H9 (cell line): ENCODE results near the gene PACS1. TPM values are rescaled to one million over a fixed set of nuclear protein-coding genes. Genes with fewer than 3 reads are reported as not detected.

Source experiments
- DNase-seq: peaks from one replicate; pipeline ENCODE4 v3.0.0-alpha.2; 2017
- H2AFZ ChIP-seq: one replicate; pipeline ENCODE4 v1.6.1; 2013; ENCODE audit warnings: mild to moderate bottlenecking, low read length, control low read depth, moderate library complexity
- H2AK5ac ChIP-seq: 2 replicates; pipeline ENCODE4 v1.6.1; 2013; ENCODE audit warnings: low read length, control low read depth, mixed read lengths; ENCODE audit not compliant: insufficient read length
- H2BK120ac ChIP-seq: one replicate; pipeline ENCODE4 v1.6.1; 2013; ENCODE audit warnings: low read depth, mild to moderate bottlenecking, low read length, control low read depth, inconsistent platforms; ENCODE audit not compliant: poor library complexity, severe bottlenecking
- H2BK12ac ChIP-seq: 2 replicates; pipeline ENCODE4 v1.6.1; 2013; ENCODE audit warnings: low read length, control low read depth, mixed read lengths, low read depth; ENCODE audit not compliant: insufficient read length
- H2BK15ac ChIP-seq: 2 replicates; pipeline ENCODE4 v1.6.1; 2013; ENCODE audit warnings: low read depth, low read length, control low read depth
- H2BK20ac ChIP-seq: one replicate; pipeline ENCODE4 v1.6.1; 2013; ENCODE audit warnings: low read depth, mild to moderate bottlenecking, low read length, control low read depth, inconsistent platforms; ENCODE audit not compliant: poor library complexity, severe bottlenecking
- H2BK5ac ChIP-seq: 2 replicates; pipeline ENCODE4 v1.6.1; 2013; ENCODE audit warnings: low read length, control low read depth, mixed read lengths; ENCODE audit not compliant: insufficient read length
- H3K14ac ChIP-seq: 2 replicates; pipeline ENCODE4 v1.6.1; 2013; ENCODE audit warnings: low read length, control low read depth; ENCODE audit not compliant: insufficient read depth
- H3K18ac ChIP-seq: 2 replicates; pipeline ENCODE4 v1.6.1; 2013; ENCODE audit warnings: low read depth, mild to moderate bottlenecking, mixed read lengths, low read length, control low read depth; ENCODE audit not compliant: insufficient read length
- H3K23ac ChIP-seq: 2 replicates; pipeline ENCODE4 v1.6.1; 2013; ENCODE audit warnings: low read length, control low read depth, mixed read lengths, low read depth; ENCODE audit not compliant: insufficient read length
- H3K23me2 ChIP-seq: 2 replicates; pipeline ENCODE4 v1.6.1; 2013; ENCODE audit warnings: low read depth, mild to moderate bottlenecking, mixed read lengths, low read length, control low read depth; ENCODE audit not compliant: insufficient read length, poor library complexity, severe bottlenecking
- H3K27ac ChIP-seq: 2 replicates; pipeline ENCODE4 v1.5.1; 2013; ENCODE audit warnings: low read length, control low read depth, mixed read lengths, low read depth; ENCODE audit not compliant: insufficient read length
- H3K27me3 ChIP-seq: 2 replicates; pipeline ENCODE4 v1.6.1; 2013; ENCODE audit warnings: low read length, control low read depth, inconsistent platforms; ENCODE audit not compliant: insufficient read depth
- H3K4ac ChIP-seq: 2 replicates; pipeline ENCODE4 v1.6.1; 2013; ENCODE audit warnings: low read depth, mild to moderate bottlenecking, control low read depth, inconsistent platforms, low read length, moderate library complexity
- H3K4me1 ChIP-seq: 2 replicates; pipeline ENCODE4 v1.6.1; 2013; ENCODE audit warnings: low read length, control low read depth, inconsistent platforms; ENCODE audit not compliant: insufficient read depth
- H3K4me2 ChIP-seq: 2 replicates; pipeline ENCODE4 v1.6.1; 2013; ENCODE audit warnings: low read length, control low read depth, mixed read lengths; ENCODE audit not compliant: insufficient read length, insufficient read depth
- H3K56ac ChIP-seq: 2 replicates; pipeline ENCODE4 v1.6.1; 2013; ENCODE audit warnings: low read depth, mild to moderate bottlenecking, mixed read lengths, low read length, control low read depth; ENCODE audit not compliant: insufficient read length
- H3K79me1 ChIP-seq: 2 replicates; pipeline ENCODE4 v1.6.1; 2013; ENCODE audit warnings: low read depth, mild to moderate bottlenecking, moderate library complexity, low read length, control low read depth, inconsistent platforms; ENCODE audit not compliant: insufficient read depth, poor library complexity, severe bottlenecking
- H3K79me2 ChIP-seq: 2 replicates; pipeline ENCODE4 v1.6.1; 2013; ENCODE audit warnings: low read length, control low read depth, inconsistent platforms; ENCODE audit not compliant: insufficient read depth
- H3K9ac ChIP-seq: 2 replicates; pipeline ENCODE4 v1.6.1; 2013; ENCODE audit warnings: low read length, control low read depth, mixed read lengths; ENCODE audit not compliant: insufficient read length; ENCODE audit errors: extremely low read depth
- H3K9me3 ChIP-seq: one replicate; pipeline ENCODE4 v1.6.1; 2013; ENCODE audit warnings: low read depth, low read length, inconsistent platforms; ENCODE audit not compliant: control insufficient read depth
- H3T11ph ChIP-seq: one replicate; pipeline ENCODE4 v1.6.1; 2013; ENCODE audit warnings: mild to moderate bottlenecking, low read length, control low read depth, inconsistent platforms
- H4K20me1 ChIP-seq: one replicate; pipeline ENCODE4 v1.6.1; 2013; ENCODE audit not compliant: control insufficient read depth, insufficient read length, insufficient read depth
- H4K5ac ChIP-seq: 2 replicates; pipeline ENCODE4 v1.6.1; 2013; ENCODE audit warnings: low read depth, mild to moderate bottlenecking, mixed read lengths, low read length, control low read depth; ENCODE audit not compliant: insufficient read length
- H4K8ac ChIP-seq: replicated peaks from 2 replicates; pipeline ENCODE4 v1.6.1; 2013; ENCODE audit warnings: low read length, control low read depth, mixed read lengths, low read depth; ENCODE audit not compliant: insufficient read length
- H4K91ac ChIP-seq: 2 replicates; pipeline ENCODE4 v1.6.1; 2013; ENCODE audit warnings: low read depth, mild to moderate bottlenecking, moderate library complexity, mixed read lengths, low read length, control low read depth; ENCODE audit not compliant: insufficient read length
- H3K27ac Mint-ChIP-seq, 3 experiments: 2 replicates in 2 of 3; 3 replicates in 1 of 3; pipeline ENCODE4 v1.8.0; 2020 to 2021; ENCODE audit warnings: mixed read lengths in 3 of 3, mild to moderate bottlenecking in 1 of 3, moderate library complexity in 1 of 3
- H3K27me3 Mint-ChIP-seq: 2 replicates; pipeline ENCODE4 v1.8.0; 2021; ENCODE audit warnings: low read depth, mild to moderate bottlenecking, moderate library complexity, mixed read lengths
- H3K36me3 Mint-ChIP-seq, 3 experiments: 2 replicates in 2 of 3; 3 replicates in 1 of 3; pipeline ENCODE4 v1.8.0; 2020 to 2021; ENCODE audit warnings: low read depth in 3 of 3, mixed read lengths in 3 of 3; ENCODE audit not compliant: insufficient read depth in 1 of 3
- H3K4me1 Mint-ChIP-seq, 2 experiments: 2 replicates each; pipeline ENCODE4 v1.8.0; 2020; ENCODE audit warnings: mixed read lengths in 2 of 2
- H3K4me3 Mint-ChIP-seq, 2 experiments: 2 replicates in 1 of 2; 3 replicates in 1 of 2; pipeline ENCODE4 v1.8.0; 2020 to 2021; ENCODE audit warnings: mild to moderate bottlenecking in 2 of 2, mixed read lengths in 2 of 2, moderate library complexity in 1 of 2
- H3K9me3 Mint-ChIP-seq, 2 experiments: 2 replicates in 1 of 2; 3 replicates in 1 of 2; pipeline ENCODE4 v1.8.0; 2020; ENCODE audit warnings: mild to moderate bottlenecking in 2 of 2, mixed read lengths in 2 of 2, moderate library complexity in 1 of 2
- CTCF ChIP-seq: fragments of 200-600 bp; sonication (generic); conservative IDR thresholded peaks from 3 replicates; pipeline ENCODE4 v1.8.0; 2021; ENCODE audit warnings: antibody characterized with exemption, mild to moderate bottlenecking
- WGBS: extraction: QIAGEN DNeasy Blood & Tissue Kit; methylation state at CpG from one replicate; pipeline ENCODE4 v1.1.7; 2013; ENCODE audit warnings: missing lambda C conversion rate, low lambda C conversion rate, mixed read lengths; ENCODE audit not compliant: insufficient read length; ENCODE audit errors: extremely low coverage; 5-methylcytosine and 5-hydroxymethylcytosine counted together
- total RNA-seq: library from RNA; stranded (reverse); gene quantifications from 2 replicates; pipeline ENCODE4 v1.2.1, GENCODE V29; 2021

PACS1 gene
- total RNA-seq, 1 experiment from 2014 or later = 35.5 TPM

GRCh38 chr11:66068154-66068821 lies 1.8 kb upstream of the PACS1 start:
- Histone ChIP-seq H3K9ac (no peak overlapping the region), H3T11ph (no peak overlapping the region), H4K91ac (no peak overlapping the region), H2BK120ac (no peak overlapping the region), H3K27ac (no peak overlapping the region), H3K23me2 (peaks cover 4% of the 10 kb centered on the region), H4K20me1 (no peaks in the 10 kb centered on the region), H3K9me3 (no peaks in the 10 kb centered on the region), H2BK20ac (no peak overlapping the region), H3K79me1 (no peaks in the 10 kb centered on the region), H3K23ac (no peak overlapping the region), H4K8ac (no peak overlapping the region), H3K4me2 (no peak overlapping the region), H3K14ac (no peak overlapping the region), H3K27me3 (no peaks in the 10 kb centered on the region), H3K18ac (no peak overlapping the region), H2BK12ac (no peak overlapping the region), H4K5ac (no peak overlapping the region), H3K79me2 (peaks cover 2% of the 10 kb centered on the region; the same call in 1 of the 2 replicates), H2AFZ (no peak overlapping the region), H2AK5ac (no peak overlapping the region), H2BK5ac (no peak overlapping the region), H3K56ac (no peak overlapping the region), H3K4me1 (no peaks in the 10 kb centered on the region), H2BK15ac (no peak overlapping the region), H3K4ac (no peak overlapping the region)
- TF ChIP-seq CTCF = peak; percentile 95
- Mint-ChIP-seq H3K27me3 (no peaks in the 10 kb centered on the region), H3K4me1 (peaks cover 21 to 32% of the 10 kb centered on the region in 2 experiments), H3K27ac (peak overlapping the region; percentile 85 to 97 (median 94)), H3K36me3 (peaks cover 43 to 69% (median 56%) of the 10 kb centered on the region in 3 experiments), H3K9me3 (no peaks in the 10 kb centered on the region), H3K4me3 (peak overlapping the region; percentile 39 to 62; a peak in 4 of 5 replicates)
- WGBS = no CpG with 5 or more reads among the region's 17 CpGs
- DNase-seq = peak; percentile 90
